Esophagus (tissue), 2 donors: ENCODE measurements around the gene SLIT1. TPM values are rescaled to one million over a fixed set of nuclear protein-coding genes. Genes with fewer than 3 reads are reported as not detected.

Experiments
- H3K27ac ChIP-seq, 2 donors: one replicate each; pipeline ENCODE4 v1.5.1; 2013; ENCODE audit warnings: low read depth in 2 of 2, mild to moderate bottlenecking in 2 of 2, inconsistent platforms in 1 of 2, low read length in 1 of 2, moderate library complexity in 1 of 2
- H3K27me3 ChIP-seq, 2 donors: one replicate each; pipeline ENCODE4 v1.6.1; 2013; ENCODE audit warnings: low read length in 2 of 2, control low read depth in 1 of 2, mild to moderate bottlenecking in 1 of 2; ENCODE audit not compliant: insufficient read depth in 2 of 2, control insufficient read depth in 1 of 2
- H3K36me3 ChIP-seq, 2 donors: one replicate each; pipeline ENCODE4 v1.6.1; 2013; ENCODE audit warnings: low read length in 1 of 2; ENCODE audit not compliant: control insufficient read depth in 2 of 2, insufficient read depth in 2 of 2
- H3K4me1 ChIP-seq, 2 donors: one replicate each; pipeline ENCODE4 v1.6.1; 2013; ENCODE audit warnings: low read length in 1 of 2; ENCODE audit not compliant: control insufficient read depth in 2 of 2, insufficient read depth in 2 of 2
- H3K4me3 ChIP-seq, 2 donors: one replicate each; pipeline ENCODE4 v1.5.1; 2013; ENCODE audit warnings: low read length in 2 of 2, mild to moderate bottlenecking in 2 of 2, low read depth in 1 of 2, moderate library complexity in 1 of 2
- H3K9me3 ChIP-seq, 2 donors: one replicate each; pipeline ENCODE4 v1.6.1; 2013; ENCODE audit warnings: mild to moderate bottlenecking in 2 of 2, low read depth in 1 of 2, low read length in 1 of 2, moderate library complexity in 1 of 2; ENCODE audit not compliant: control insufficient read depth in 2 of 2, insufficient read depth in 1 of 2
- WGBS, 2 donors: extraction: QIAGEN DNeasy Blood & Tissue Kit; methylation state at CpG; one replicate each; pipeline ENCODE4 v1.1.7; 2013; 5-methylcytosine and 5-hydroxymethylcytosine counted together
- polyA plus RNA-seq, 2 donors: library from polyadenylated mRNA; stranded (reverse); fragments of 200-250 nt; gene quantifications; one replicate each; pipeline ENCODE4 v1.2.3, GENCODE V29; 2013
- donor health status: healthy with polysubstance abuse.
- donor health status: Bipolar disorder and iron deficiency.

Gene SLIT1
- polyA plus RNA-seq, 2 donors, result 0.02 TPM

GRCh38 chr10:97011397-97011796 is 174.4 kb downstream of the SLIT1 start:
- Histone ChIP-seq H3K4me1 (no peaks in the 10 kb centered on the region), H3K9me3 (peaks cover 0 to 4% of the 10 kb centered on the region in 2 donors), H3K27me3 (no peaks in the 10 kb centered on the region), H3K4me3 (no peak overlapping the region), H3K27ac (no peak overlapping the region), H3K36me3 (no peaks in the 10 kb centered on the region)

- H3K27ac ChIP-seq, result no peak overlapping the region
- no peaks in the 10 kb centered on the region for H3K4me1 ChIP-seq
- H3K9me3 ChIP-seq, result peaks cover 0 to 6% of the 10 kb centered on the region in 2 donors
- H3K36me3 ChIP-seq, result no peaks in the 10 kb centered on the region
- no peaks in the 10 kb centered on the region for H3K27me3 ChIP-seq
- WGBS, 2 donors, result 83 to 88% methylated on average over 4 of the region's 4 CpGs
- no peak overlapping the region for H3K4me3 ChIP-seq
Observed at GRCh38 chr10:97010695-97011206, 175.0 kb downstream of the SLIT1 start.

GRCh38 chr10:97007417-97007816 is 178.3 kb downstream of the SLIT1 start:
- H3K9me3 ChIP-seq, result peaks cover 0 to 11% of the 10 kb centered on the region in 2 donors
- 88 to 95% methylated on average over 1 of the region's 1 CpG for WGBS, 2 donors
- no peaks in the 10 kb centered on the region for H3K4me1 ChIP-seq
- no peak overlapping the region for H3K4me3 ChIP-seq
- no peaks in the 10 kb centered on the region for H3K27me3 ChIP-seq
- no peaks in the 10 kb centered on the region for H3K36me3 ChIP-seq
- no peak overlapping the region for H3K27ac ChIP-seq

- H3K4me3 ChIP-seq, result no peak overlapping the region
- no peaks in the 10 kb centered on the region for H3K36me3 ChIP-seq
- no peaks in the 10 kb centered on the region for H3K27me3 ChIP-seq
- H3K9me3 ChIP-seq, result peaks cover 0 to 11% of the 10 kb centered on the region in 2 donors
- H3K27ac ChIP-seq, result no peak overlapping the region
- 77% methylated on average over 6 of the region's 6 CpGs for whole genome bisulfite sequencing, 2 donors
- no peaks in the 10 kb centered on the region for H3K4me1 ChIP-seq
Observed at GRCh38 chr10:97006364-97006763, 179.4 kb downstream of the SLIT1 start.

GRCh38 chr10:97005349-97005748 is 180.4 kb downstream of the SLIT1 start:
- Histone ChIP-seq H3K4me1 (no peaks in the 10 kb centered on the region), H3K4me3 (no peak overlapping the region), H3K27me3 (no peaks in the 10 kb centered on the region), H3K36me3 (no peaks in the 10 kb centered on the region), H3K27ac (no peak overlapping the region), H3K9me3 (peaks cover 0 to 11% of the 10 kb centered on the region in 2 donors)
- WGBS, 2 donors, result 83 to 90% methylated on average over 5 of the region's 5 CpGs

- 90 to 93% methylated on average over 10 of the region's 10 CpGs for WGBS, 2 donors
- no peak overlapping the region for H3K27ac ChIP-seq
- H3K27me3 ChIP-seq, result no peaks in the 10 kb centered on the region
- H3K4me3 ChIP-seq, result no peak overlapping the region
- H3K9me3 ChIP-seq, result peaks cover 0 to 11% of the 10 kb centered on the region in 2 donors
- no peaks in the 10 kb centered on the region for H3K36me3 ChIP-seq
- H3K4me1 ChIP-seq, result no peaks in the 10 kb centered on the region
Observed at GRCh38 chr10:97004591-97004990, 181.2 kb downstream of the SLIT1 start.

- 93 to 99% methylated on average over 8 of the region's 8 CpGs for WGBS, 2 donors
- H3K36me3 ChIP-seq, result no peaks in the 10 kb centered on the region
- no peak overlapping the region for H3K4me3 ChIP-seq
- H3K4me1 ChIP-seq, result no peaks in the 10 kb centered on the region
- H3K27me3 ChIP-seq, result no peaks in the 10 kb centered on the region
- H3K9me3 ChIP-seq, result peaks cover 0 to 11% of the 10 kb centered on the region in 2 donors
- no peak overlapping the region for H3K27ac ChIP-seq
Observed at GRCh38 chr10:97003804-97004201, 182.0 kb downstream of the SLIT1 start.

- Histone ChIP-seq H3K36me3 (no peaks in the 10 kb centered on the region), H3K27me3 (no peaks in the 10 kb centered on the region), H3K27ac (no peak overlapping the region), H3K4me1 (no peaks in the 10 kb centered on the region), H3K4me3 (no peak overlapping the region), H3K9me3 (peaks cover 0 to 11% of the 10 kb centered on the region in 2 donors)
- WGBS, 2 donors, result 89 to 92% methylated on average over 13 of the region's 13 CpGs
Observed at GRCh38 chr10:97003151-97003803, 182.5 kb downstream of the SLIT1 start.

GRCh38 chr10:97002670-97003069 is 183.1 kb downstream of the SLIT1 start:
- H3K27ac ChIP-seq, result no peak overlapping the region
- WGBS, 2 donors, result 90 to 95% methylated on average over 16 of the region's 16 CpGs
- peaks cover 0 to 11% of the 10 kb centered on the region in 2 donors for H3K9me3 ChIP-seq
- H3K36me3 ChIP-seq, result no peaks in the 10 kb centered on the region
- H3K4me3 ChIP-seq, result no peak overlapping the region
- no peaks in the 10 kb centered on the region for H3K4me1 ChIP-seq
- H3K27me3 ChIP-seq, result no peaks in the 10 kb centered on the region
